Measurements from ENCODE around the gene HOXA3. TPM values are rescaled to one million over a fixed set of nuclear protein-coding genes. Genes with fewer than 3 reads are reported as not detected.

HOXA3 gene
- total RNA-seq (1 to 10 TPM; 3.3 to 5.6 (median 4.2) TPM), polyA plus RNA-seq (1 to 10 TPM in 1 of 3 donors, under 1 TPM in 2; 0.65 to 2.6 (median 0.97) TPM)
- long read RNA-seq, donor 1: 0 reads
- long read RNA-seq, donor 2, partial matches to known transcripts: 0 of 3 reads
- long read RNA-seq, donor 2, other reads (novel, unspliced or antisense): 3 of 3 reads

GRCh38 chr7:27151931-27152815 lies at the start of gene HOXA3:
Gene HOXA3, minus strand, starts transcription at chr7:27152583. Its CDS starts 41,943 bp downstream, at chr7:27110640.
- intact Hi-C loops (cut with DNase I): loop anchor here in 1 of 2 donors (10.0 kb wide), 1 partner anchor 1267 kb away; no protein-coding TSS in a partner anchor
- WGBS, 3 donors: 2 to 9% (median 6%) methylated on average over 45 to 53 of the region's 53 CpGs
- ATAC-seq: peak in 3 of 4 donors; percentile 10 to 14 (median 11)

GRCh38 chr7:27201580-27202017 lies 49.2 kb upstream of the HOXA3 start:
- no peak overlapping the region for H3K27ac ChIP-seq
- peaks cover 0 to 97% (median 62%) of the 10 kb centered on the region in 3 donors for H3K27me3 ChIP-seq (ENCODE audit: insufficient read depth in 3 of 3, low read length in 2 of 3)
- no peak for ATAC-seq
- peaks cover 16% of the 10 kb centered on the region for H3K4me1 ChIP-seq
- no peak overlapping the region for H3K4me3 ChIP-seq
- no peaks in the 10 kb centered on the region for H3K9me3 ChIP-seq
- intact Hi-C loops (cut with DNase I): no loop called here
- H3K36me3 ChIP-seq (ENCODE audit: insufficient read depth in 1 of 2, low read depth in 1 of 2): no peaks in the 10 kb centered on the region
- no peak for DNase-seq
- no peak for TF ChIP-seq CTCF (IDR thresholded peaks at IDR 0.05)
- 44 to 67% (median 64%) methylated on average over 4 of the region's 4 CpGs for WGBS, 3 donors

More at GRCh38 chr7:27151931-27152815, at the start of gene HOXA3:
- Histone ChIP-seq H3K4me3 (peak within 1 kb of the TSS; percentile 75), H3K27ac (peak within 1 kb of the TSS; percentile 84), H3K9me3 (no peaks in the 10 kb centered on the region), H3K4me1 (peaks cover 26% of the 10 kb centered on the region), H3K36me3 (ENCODE audit: insufficient read depth in 1 of 2, low read depth in 1 of 2) (no peaks in the 10 kb centered on the region), H3K27me3 (ENCODE audit: insufficient read depth in 3 of 3, low read length in 2 of 3) (no peaks in the 10 kb centered on the region)
- TF ChIP-seq CTCF (IDR thresholded peaks at IDR 0.05): no peak
- DNase-seq: peak; percentile 56 to 83

- intact Hi-C loops (cut with DNase I): no loop called here
- ATAC-seq (peak in 1 of 4 donors; percentile 6), DNase-seq (no peak)
- 25 to 31% (median 30%) methylated on average over 14 of the region's 14 CpGs for WGBS, 3 donors
- Histone ChIP-seq H3K27me3 (ENCODE audit: insufficient read depth in 3 of 3, low read length in 2 of 3) (peaks cover 0 to 95% (median 60%) of the 10 kb centered on the region in 3 donors), H3K36me3 (ENCODE audit: insufficient read depth in 1 of 2, low read depth in 1 of 2) (no peaks in the 10 kb centered on the region), H3K9me3 (no peaks in the 10 kb centered on the region), H3K27ac (no peak overlapping the region), H3K4me1 (peaks cover 16% of the 10 kb centered on the region), H3K4me3 (peak overlapping the region; percentile 56)
- TF ChIP-seq CTCF (IDR thresholded peaks at IDR 0.05): no peak
These were observed 48.6 kb upstream of the HOXA3 start for GRCh38 chr7:27200761-27201579.

- peaks cover 0 to 95% (median 52%) of the 10 kb centered on the region in 3 donors for H3K27me3 ChIP-seq (ENCODE audit: insufficient read depth in 3 of 3, low read length in 2 of 3)
- DNase-seq: no peak
- WGBS, 3 donors: 1 to 3% (median 1%) methylated on average over 37 to 99 of the region's 99 CpGs
- no peaks in the 10 kb centered on the region for H3K36me3 ChIP-seq (ENCODE audit: insufficient read depth in 1 of 2, low read depth in 1 of 2)
- TF ChIP-seq CTCF (IDR thresholded peaks at IDR 0.05): no peak
- H3K4me3 ChIP-seq: peak within 1 kb of the TSS; percentile 56
- peaks cover 11% of the 10 kb centered on the region for H3K4me1 ChIP-seq
- intact Hi-C loops (cut with DNase I): loop anchor here (5.0 to 10.0 kb wide), 7 partner anchors 377 to 895 kb away; no protein-coding TSS in a partner anchor
- H3K9me3 ChIP-seq: no peaks in the 10 kb centered on the region
- H3K27ac ChIP-seq: no peak within 1 kb of the TSS
- ATAC-seq: peak in 3 of 4 donors; percentile 59 to 80 (median 63)
These were observed 47.7 kb upstream of the HOXA3 start, which contains the start of gene HOXA13 for GRCh38 chr7:27199849-27200760. Gene HOXA13, minus strand, starts transcription at chr7:27200091. Its CDS starts 14 bp downstream, at chr7:27200077.

Data from psoas muscle (tissue), 8 donors.